NOMO-1 treated with DMSO at 0.1 percent for 48 hours (cell line): ENCODE measurements around the gene KXD1.

ENCODE experiments used
- DNase-seq: peaks from one replicate; lab custom pipeline; 2025; ENCODE audit not compliant: unreplicated experiment; lab: John Stamatoyannopoulos, UW

The KXD1 gene

DNA sequence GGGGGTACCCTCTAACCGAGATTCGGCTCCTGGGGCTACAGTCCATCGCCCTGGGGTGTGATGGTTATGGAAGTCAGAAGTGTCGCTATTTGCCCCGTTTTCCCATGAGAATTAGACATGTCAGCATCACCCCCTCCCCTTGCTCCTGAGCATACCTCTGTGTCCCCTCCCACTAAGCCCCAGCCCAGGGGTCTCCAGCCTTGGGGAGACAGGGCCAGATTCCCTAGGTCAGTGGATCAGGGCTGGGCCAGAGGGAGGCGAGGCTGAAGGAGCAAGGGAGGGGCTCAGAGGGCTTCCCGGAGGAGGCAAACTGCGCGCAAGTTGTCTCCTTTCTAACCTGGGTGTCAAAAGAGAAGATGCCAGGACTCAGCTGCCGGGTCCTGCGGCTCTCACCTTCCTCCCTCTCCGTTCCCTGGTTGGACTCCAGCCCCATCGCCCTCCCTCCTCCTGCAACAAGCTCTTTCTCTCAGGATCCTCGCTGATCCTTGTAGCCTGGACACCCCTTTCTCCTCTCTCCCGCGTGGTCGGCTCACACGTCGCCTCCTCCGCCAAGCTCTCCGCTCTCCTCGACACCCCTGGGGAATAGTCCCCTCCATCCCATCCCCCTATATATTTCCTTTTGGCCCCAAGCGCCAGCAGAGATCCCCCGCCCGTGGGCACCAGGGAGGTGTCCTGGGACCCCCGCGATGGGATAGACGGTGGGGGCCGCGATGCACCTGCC lies 54.5 kb downstream of the KXD1 start:
- no peak for DNase-seq

DNA sequence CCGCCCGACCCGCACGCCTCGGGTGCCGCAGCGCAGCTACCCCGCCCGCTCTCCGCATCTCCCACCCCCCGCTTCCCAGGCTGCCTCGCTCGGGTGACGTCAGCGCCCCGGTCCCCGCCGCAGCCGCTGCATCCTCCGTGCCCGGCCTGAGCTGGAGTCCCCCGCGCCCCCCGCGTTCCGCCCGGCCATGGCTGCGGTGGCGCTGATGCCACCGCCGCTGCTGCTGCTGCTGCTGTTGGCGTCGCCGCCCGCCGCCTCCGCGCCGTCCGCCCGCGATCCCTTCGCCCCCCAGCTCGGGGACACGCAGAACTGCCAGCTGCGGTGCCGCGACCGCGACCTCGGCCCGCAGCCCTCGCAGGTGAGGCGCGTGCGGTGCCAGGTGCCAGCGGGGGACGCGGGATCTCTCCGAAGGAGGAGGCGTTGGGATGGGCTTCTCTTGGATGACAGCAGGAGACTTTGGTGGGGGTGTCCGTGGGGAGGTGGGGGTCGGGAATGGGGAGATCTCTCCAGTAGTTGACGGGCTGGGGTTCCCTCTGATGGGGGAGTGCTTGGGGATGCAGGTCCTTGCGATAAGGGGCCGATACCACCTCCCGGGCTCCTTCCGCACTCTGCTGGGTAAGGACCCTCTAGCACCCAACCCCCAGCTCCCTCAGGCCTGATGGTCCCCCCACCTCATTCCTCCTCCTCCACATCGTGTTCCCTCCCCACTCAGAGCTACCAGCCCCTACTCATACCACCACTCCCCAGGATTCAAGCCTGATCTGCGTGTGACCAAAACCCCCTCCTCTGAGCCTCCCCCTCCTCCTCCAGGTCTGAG lies 55.3 kb downstream of the KXD1 start, which contains the start of gene TMEM59L:
Gene TMEM59L (plus strand): TSS at position 99 of the 817 bp plus-strand sequence. CDS start 89 bp downstream, at position 188.
- DNase-seq, result no peak

DNA sequence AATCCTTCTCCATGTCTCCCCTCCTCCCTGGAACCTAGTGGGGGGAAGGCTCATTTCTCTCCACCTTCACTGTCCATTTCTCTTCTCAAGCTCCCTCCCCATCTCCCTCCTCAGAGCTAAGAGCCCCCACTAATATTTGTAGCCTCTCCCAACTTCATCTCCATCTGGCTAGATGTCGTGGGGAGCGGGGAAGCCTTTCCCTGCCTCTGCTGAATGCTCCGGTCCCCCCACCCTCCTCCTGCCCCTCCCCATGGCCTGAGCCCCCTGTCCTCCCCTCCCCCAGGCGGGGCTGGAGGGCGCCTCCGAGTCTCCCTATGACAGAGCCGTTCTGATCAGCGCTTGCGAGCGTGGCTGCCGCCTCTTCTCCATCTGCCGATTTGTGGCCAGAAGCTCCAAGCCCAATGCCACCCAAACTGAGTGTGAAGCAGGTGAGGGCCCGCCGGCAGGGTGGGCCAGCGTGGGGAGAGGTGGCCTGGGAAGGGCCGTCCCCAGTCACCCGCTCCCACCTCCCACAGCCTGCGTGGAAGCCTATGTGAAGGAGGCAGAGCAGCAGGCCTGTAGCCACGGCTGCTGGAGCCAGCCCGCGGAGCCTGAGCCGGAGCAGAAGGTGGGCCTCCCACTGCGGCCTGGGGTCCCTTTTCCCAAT lies 56.0 kb downstream of the KXD1 start:
- DNase-seq, result no peak

DNA sequence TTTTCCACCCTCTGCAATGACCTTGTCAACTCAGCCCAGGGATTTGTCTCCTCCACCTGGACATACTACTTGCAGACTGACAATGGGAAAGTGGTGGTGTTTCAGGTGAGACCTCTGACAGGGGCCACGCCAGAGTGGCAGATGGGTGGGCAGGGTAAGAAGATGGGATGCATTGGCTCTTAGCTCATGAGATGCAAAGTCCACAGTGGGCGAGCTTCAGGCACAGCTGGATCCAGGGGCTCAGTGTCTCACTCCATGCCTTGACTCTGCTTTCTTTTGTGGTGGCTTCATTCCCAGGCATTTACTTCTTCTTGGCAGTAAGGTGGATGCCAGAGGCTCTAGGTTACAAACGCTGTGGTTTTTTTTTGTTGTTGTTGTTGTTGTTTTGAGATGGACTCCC lies 58.4 kb downstream of the KXD1 start:
- no peak for DNase-seq

DNA sequence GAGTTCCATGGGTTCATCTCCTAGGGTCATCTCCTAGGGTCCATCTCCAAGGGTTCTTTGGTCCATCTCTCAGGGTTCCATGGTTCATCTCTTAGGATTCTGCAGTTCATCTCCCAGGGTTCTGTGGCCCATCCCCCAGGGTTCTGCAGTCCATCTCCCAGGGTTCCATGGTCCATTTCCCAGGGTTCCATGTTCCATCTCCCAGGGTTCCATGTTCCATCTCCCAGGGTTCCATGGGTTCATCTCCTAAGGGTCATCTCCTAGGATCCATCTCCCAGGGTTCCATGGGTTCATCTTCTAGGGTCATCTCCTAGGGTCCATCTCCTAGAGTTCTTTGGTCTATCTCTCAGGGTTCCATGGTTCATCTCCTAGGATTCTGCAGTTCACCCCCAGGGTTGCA lies 59.9 kb downstream of the KXD1 start:
- DNase-seq, result no peak

DNA sequence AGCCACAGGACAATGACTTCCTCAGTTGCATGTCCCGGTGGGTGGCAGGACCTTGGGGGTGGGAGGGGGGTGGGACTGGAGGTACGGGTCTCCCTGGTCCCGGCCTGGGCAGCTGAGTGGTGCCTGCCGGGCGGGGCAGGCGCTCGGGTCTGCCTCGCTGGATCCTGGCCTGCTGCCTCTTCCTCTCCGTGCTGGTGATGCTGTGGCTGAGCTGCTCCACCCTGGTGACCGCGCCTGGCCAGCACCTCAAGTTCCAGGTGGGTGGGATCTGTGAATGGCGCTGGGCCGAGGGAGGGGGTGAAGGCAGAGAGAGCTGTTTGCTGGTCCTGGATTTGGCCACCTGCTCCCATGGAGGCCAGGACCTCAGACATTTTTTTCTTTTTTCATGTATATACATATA lies 60.6 kb downstream of the KXD1 start:
- no peak for DNase-seq
